Glutamatergic neuron (in vitro differentiated cells): ENCODE measurements around the gene CPVL. TPM values are rescaled to one million over a fixed set of nuclear protein-coding genes. Genes with fewer than 3 reads are reported as not detected.

ENCODE experiments used
- DNase-seq: peaks from one replicate; pipeline ENCODE4 v3.0.0; 2022
- H3K27ac Mint-ChIP-seq: one replicate; pipeline ENCODE4 v1.8.0; 2020; ENCODE audit warnings: mild to moderate bottlenecking, mixed read lengths, inconsistent platforms; ENCODE audit not compliant: unreplicated experiment
- H3K27me3 Mint-ChIP-seq: one replicate; pipeline ENCODE4 v1.8.0; 2020; ENCODE audit warnings: mild to moderate bottlenecking, moderate library complexity, mixed read lengths, inconsistent platforms; ENCODE audit not compliant: unreplicated experiment
- H3K36me3 Mint-ChIP-seq: one replicate; pipeline ENCODE4 v1.8.0; 2020; ENCODE audit warnings: mild to moderate bottlenecking, mixed read lengths, inconsistent platforms; ENCODE audit not compliant: unreplicated experiment
- H3K4me1 Mint-ChIP-seq: one replicate; pipeline ENCODE4 v1.8.0; 2020; ENCODE audit warnings: mild to moderate bottlenecking, low read depth, mixed read lengths, inconsistent platforms; ENCODE audit not compliant: unreplicated experiment
- H3K4me3 Mint-ChIP-seq: one replicate; pipeline ENCODE4 v1.8.0; 2020; ENCODE audit warnings: mild to moderate bottlenecking, mixed read lengths, inconsistent platforms; ENCODE audit not compliant: unreplicated experiment
- H3K9me3 Mint-ChIP-seq: one replicate; pipeline ENCODE4 v1.8.0; 2020; ENCODE audit warnings: mild to moderate bottlenecking, moderate library complexity, mixed read lengths, inconsistent platforms; ENCODE audit not compliant: unreplicated experiment
- total RNA-seq: library from RNA; stranded (reverse); fragmentation: NEBNext Ultra II Directional; extraction: Animal tissue kit (Norgen Biotek cat#: 25700); gene quantifications from one replicate; pipeline ENCODE4 v1.2.1, GENCODE V29; 2021; ENCODE audit not compliant: unreplicated experiment
- TF ChIP-seq, protein P1 (sequence below): fragments of 200-600 bp; sonication (generic); IDR thresholded peaks from one replicate; pipeline ENCODE4 v1.5.0; 2021; ENCODE audit not compliant: partially characterized antibody, unreplicated experiment

Gene CPVL
- total RNA-seq, 1 donor from 2014 or later, result 20.3 TPM

- Mint-ChIP-seq H3K4me1 (peaks cover 24% of the 10 kb centered on the region), H3K4me3 (no peak overlapping the region), H3K36me3 (no peaks in the 10 kb centered on the region), H3K27me3 (peaks cover 1% of the 10 kb centered on the region), H3K9me3 (no peaks in the 10 kb centered on the region), H3K27ac (no peak overlapping the region)
- DNase-seq, result no peak
- TF ChIP-seq, protein P1, sequence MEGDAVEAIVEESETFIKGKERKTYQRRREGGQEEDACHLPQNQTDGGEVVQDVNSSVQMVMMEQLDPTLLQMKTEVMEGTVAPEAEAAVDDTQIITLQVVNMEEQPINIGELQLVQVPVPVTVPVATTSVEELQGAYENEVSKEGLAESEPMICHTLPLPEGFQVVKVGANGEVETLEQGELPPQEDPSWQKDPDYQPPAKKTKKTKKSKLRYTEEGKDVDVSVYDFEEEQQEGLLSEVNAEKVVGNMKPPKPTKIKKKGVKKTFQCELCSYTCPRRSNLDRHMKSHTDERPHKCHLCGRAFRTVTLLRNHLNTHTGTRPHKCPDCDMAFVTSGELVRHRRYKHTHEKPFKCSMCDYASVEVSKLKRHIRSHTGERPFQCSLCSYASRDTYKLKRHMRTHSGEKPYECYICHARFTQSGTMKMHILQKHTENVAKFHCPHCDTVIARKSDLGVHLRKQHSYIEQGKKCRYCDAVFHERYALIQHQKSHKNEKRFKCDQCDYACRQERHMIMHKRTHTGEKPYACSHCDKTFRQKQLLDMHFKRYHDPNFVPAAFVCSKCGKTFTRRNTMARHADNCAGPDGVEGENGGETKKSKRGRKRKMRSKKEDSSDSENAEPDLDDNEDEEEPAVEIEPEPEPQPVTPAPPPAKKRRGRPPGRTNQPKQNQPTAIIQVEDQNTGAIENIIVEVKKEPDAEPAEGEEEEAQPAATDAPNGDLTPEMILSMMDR, result no peak
Measured at GRCh38 chr7:29076631-29077030, 69.7 kb downstream of the CPVL start.

DNA sequence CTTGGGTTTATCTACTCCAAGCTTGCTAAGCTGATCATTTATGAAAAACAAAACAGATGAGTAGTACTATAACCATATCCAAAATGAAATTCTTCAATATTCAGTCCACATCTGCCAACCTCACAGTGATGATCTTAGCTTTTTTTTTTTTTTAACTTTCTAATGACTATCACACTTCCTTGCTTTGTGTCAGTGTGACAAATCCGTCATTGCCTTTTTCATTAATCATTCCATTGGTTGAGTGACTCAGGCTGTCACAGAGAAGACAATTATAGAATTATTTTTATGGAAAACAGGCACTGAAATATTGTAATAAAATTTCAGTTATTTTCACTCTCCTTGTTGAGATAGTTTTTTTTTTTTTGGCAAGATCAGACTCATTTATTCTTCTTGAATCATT is 70.7 kb downstream of the CPVL start:
- Mint-ChIP-seq H3K36me3 (no peaks in the 10 kb centered on the region), H3K27ac (no peak overlapping the region), H3K9me3 (peaks cover 2% of the 10 kb centered on the region), H3K4me3 (no peak overlapping the region), H3K27me3 (peaks cover 1% of the 10 kb centered on the region), H3K4me1 (peaks cover 30% of the 10 kb centered on the region)
- DNase-seq, result no peak
- TF ChIP-seq, protein P1, result no peak

DNA sequence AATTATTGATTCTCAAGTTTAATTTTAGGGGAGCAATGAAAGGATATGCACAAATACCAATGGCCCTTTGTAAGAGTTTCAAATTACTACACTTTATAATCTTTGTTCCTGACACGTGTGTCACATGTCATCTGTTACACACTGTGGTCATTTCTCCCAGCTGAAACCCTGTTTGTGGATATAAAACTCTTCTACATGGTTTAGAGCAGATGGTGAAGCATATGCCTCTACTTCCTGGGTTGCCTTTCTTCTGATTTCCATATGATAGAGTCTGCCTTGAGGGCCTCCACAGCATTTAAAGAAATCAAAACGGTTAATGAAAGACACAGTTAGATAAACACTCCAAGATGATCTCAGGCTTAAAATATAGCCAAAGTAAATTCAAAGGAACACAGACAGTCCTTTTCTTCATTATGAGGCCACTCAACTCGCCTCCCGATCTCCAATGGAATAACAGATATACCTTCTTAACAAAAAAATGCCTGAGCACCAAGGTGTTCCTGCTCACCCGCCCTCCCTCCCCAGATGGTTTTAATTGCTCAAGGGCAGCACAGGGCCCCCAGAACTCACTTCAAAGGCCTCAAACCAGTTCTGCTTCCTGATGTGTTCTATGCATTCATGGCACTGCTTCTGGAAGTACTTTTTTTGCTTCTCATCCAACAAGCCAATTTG is 75.0 kb downstream of the CPVL start:
- H3K4me3 Mint-ChIP-seq, result peak overlapping the region; percentile 37
- peaks cover 4% of the 10 kb centered on the region for H3K27me3 Mint-ChIP-seq
- TF ChIP-seq, protein P1, result no peak
- no peaks in the 10 kb centered on the region for H3K36me3 Mint-ChIP-seq
- no peak for DNase-seq
- peak overlapping the region; percentile 89 for H3K27ac Mint-ChIP-seq
- H3K9me3 Mint-ChIP-seq, result peaks cover 2% of the 10 kb centered on the region
- H3K4me1 Mint-ChIP-seq, result peaks cover 38% of the 10 kb centered on the region

- TF ChIP-seq, protein P1, result no peak
- Mint-ChIP-seq H3K9me3 (peaks cover 2% of the 10 kb centered on the region), H3K4me1 (peaks cover 30% of the 10 kb centered on the region), H3K27ac (no peak overlapping the region), H3K4me3 (no peak overlapping the region), H3K36me3 (no peaks in the 10 kb centered on the region), H3K27me3 (peaks cover 2% of the 10 kb centered on the region)
- DNase-seq, result no peak
Measured at GRCh38 chr7:29066641-29067040, 79.7 kb downstream of the CPVL start.

DNA sequence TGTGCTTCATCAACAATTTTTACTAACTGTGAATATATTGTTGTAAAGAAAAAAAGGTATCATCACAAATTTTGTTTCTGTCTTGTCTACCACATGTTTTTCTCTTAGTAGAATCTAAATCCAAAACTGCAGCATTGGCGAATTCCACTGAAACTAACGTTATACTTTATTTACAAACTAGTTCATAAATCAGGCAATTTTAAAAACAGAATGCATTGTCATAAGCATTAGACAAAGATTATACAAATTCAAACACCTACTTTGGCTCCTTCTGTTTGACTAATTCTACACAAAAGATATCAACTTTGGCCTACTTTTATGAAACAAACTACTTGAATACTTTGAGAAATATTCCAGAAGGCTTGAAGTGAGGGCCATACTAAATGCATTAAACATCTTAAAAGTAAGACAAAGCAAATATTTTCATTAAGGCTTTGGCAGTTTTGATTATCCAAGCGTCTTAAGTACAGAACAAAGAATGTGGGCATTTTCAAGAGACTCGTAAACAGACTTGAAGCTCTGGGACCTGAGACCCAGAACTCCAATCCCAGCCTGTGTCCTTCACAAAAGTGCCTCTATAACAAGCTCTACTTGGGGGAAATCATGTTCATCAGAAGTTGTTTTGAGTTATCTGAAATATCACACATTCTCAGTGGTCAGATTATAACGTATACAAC is 81.0 kb downstream of the CPVL start:
- no peak overlapping the region for H3K4me3 Mint-ChIP-seq
- TF ChIP-seq, protein P1, result no peak
- peaks cover 2% of the 10 kb centered on the region for H3K27me3 Mint-ChIP-seq
- no peak overlapping the region for H3K27ac Mint-ChIP-seq
- no peaks in the 10 kb centered on the region for H3K36me3 Mint-ChIP-seq
- no peak for DNase-seq
- H3K9me3 Mint-ChIP-seq, result no peaks in the 10 kb centered on the region
- H3K4me1 Mint-ChIP-seq, result peaks cover 18% of the 10 kb centered on the region
